PC-3 (cell line): ENCODE data around the gene CDC5L. TPM values are rescaled to one million over a fixed set of nuclear protein-coding genes. Genes with fewer than 3 reads are reported as not detected.

ENCODE experiments used
- ATAC-seq: fragments of 200-7000 bp; cut with Tn5 transposase; 2 replicates; pipeline ENCODE4 v1.9.1; 2020; ENCODE audit warnings: mild to moderate bottlenecking, moderate library complexity
- BruUV-seq: library from RNA; stranded (reverse); fragments of 400-500 nt; replicated peaks from 2 replicates; lab custom pipeline; 2021; lab: Mats Ljungman, UMichigan
- CTCF ChIA-PET: fragments of 300-600 bp; sonication (Branson Sonifier 250); formaldehyde crosslinking; loops from one replicate; lab custom pipeline; 2022; ENCODE audit warnings: antibody characterized with exemption; lab: Charles Lee
- POLR2A ChIA-PET: fragments of 300-600 bp; sonication (Branson Sonifier 250); formaldehyde crosslinking; loops from one replicate; lab custom pipeline; 2022; ENCODE audit warnings: antibody characterized with exemption; ENCODE audit not compliant: unreplicated experiment; lab: Charles Lee
- DNase-seq: peaks from one replicate; pipeline ENCODE4 v3.0.0-alpha.2; 2015
- H2AFZ ChIP-seq: fragments of 300-600 bp; sonication (generic); 2 replicates; pipeline ENCODE4 v1.6.0; 2016; ENCODE audit warnings: antibody characterized with exemption, low read length
- H3F3A ChIP-seq: fragments of 300-600 bp; sonication (generic); one replicate; pipeline ENCODE4 v1.6.0; 2017; ENCODE audit warnings: antibody characterized with exemption, low read length, control low read depth, mild to moderate bottlenecking; ENCODE audit not compliant: unreplicated experiment
- H3K27ac ChIP-seq: fragments of 300-600 bp; sonication (generic); 2 replicates; pipeline ENCODE4 v1.5.1; 2016; ENCODE audit warnings: mild to moderate bottlenecking, low read length
- H3K27me3 ChIP-seq: fragments of 300-600 bp; sonication (generic); 2 replicates; pipeline ENCODE4 v1.6.1; 2016; ENCODE audit warnings: low read length, mixed read lengths
- H3K36me3 ChIP-seq: fragments of 300-600 bp; sonication (generic); 2 replicates; pipeline ENCODE4 v1.6.1; 2016; ENCODE audit warnings: low read depth, mixed run types, low read length, mixed read lengths
- H3K4me1 ChIP-seq: fragments of 300-600 bp; sonication (generic); 2 replicates; pipeline ENCODE4 v1.5.1; 2016; ENCODE audit warnings: low read length; ENCODE audit not compliant: insufficient read depth
- H3K4me2 ChIP-seq: fragments of 300-600 bp; sonication (generic); 2 replicates; pipeline ENCODE4 v1.6.0; 2016; ENCODE audit warnings: low read length
- H3K4me3 ChIP-seq: fragments of 300-600 bp; sonication (generic); 2 replicates; pipeline ENCODE4 v1.5.1; 2016; ENCODE audit warnings: mild to moderate bottlenecking, low read length, mixed read lengths
- H3K79me2 ChIP-seq: fragments of 300-600 bp; sonication (generic); 2 replicates; pipeline ENCODE4 v1.6.1; 2017; ENCODE audit warnings: low read length, mixed read lengths
- H3K9ac ChIP-seq: fragments of 300-600 bp; sonication (generic); 2 replicates; pipeline ENCODE4 v1.6.0; 2016; ENCODE audit warnings: mild to moderate bottlenecking, low read length
- H3K9me2 ChIP-seq: fragments of 300-600 bp; sonication (generic); replicated peaks from 2 replicates; pipeline ENCODE4 v1.6.1; 2016; ENCODE audit warnings: mixed run types, low read length, mixed read lengths
- H3K9me3 ChIP-seq: fragments of 300-600 bp; sonication (generic); 2 replicates; pipeline ENCODE4 v1.6.1; 2016; ENCODE audit warnings: low read length, mixed read lengths
- H4K20me1 ChIP-seq: fragments of 300-600 bp; sonication (generic); 2 replicates; pipeline ENCODE4 v1.6.1; 2016; ENCODE audit warnings: low read length, mixed read lengths
- CTCF ChIP-seq: fragments of 300-600 bp; sonication (generic); conservative IDR thresholded peaks from 2 replicates; pipeline ENCODE4 v1.5.1; 2017; ENCODE audit warnings: antibody characterized with exemption, low read depth, mild to moderate bottlenecking, low read length
- EZH2 ChIP-seq: fragments of 300-600 bp; sonication (generic); IDR thresholded peaks from one replicate; pipeline ENCODE4 v1.6.1; 2017; ENCODE audit warnings: antibody characterized with exemption, mild to moderate bottlenecking, low read length; ENCODE audit not compliant: unreplicated experiment
- EZH2phosphoT487 ChIP-seq: fragments of 300-600 bp; sonication (generic); IDR thresholded peaks from 2 replicates; pipeline ENCODE4 v1.6.1; 2018; ENCODE audit warnings: mild to moderate bottlenecking, antibody characterized with exemption, low read length, borderline replicate concordance
- intact Hi-C: fragments of 100-400 bp; cut with micrococcal nuclease; formaldehyde crosslinking; loops from 2 replicates; pipeline ENCODE4 v1.9.0; 2023
- total RNA-seq: library from RNA; depleted of rRNA; stranded (reverse); fragments of >200 nt; gene quantifications from 2 replicates; pipeline ENCODE4 v1.2.3, GENCODE V29; 2014

CDC5L gene
- total RNA-seq, 1 experiment from 2014 or later, result 23.0 TPM

GRCh38 chr6:44453146-44453545 is 65.6 kb downstream of the CDC5L start:
- ChIA-PET POLR2A (interaction anchor here (0.5 kb wide), 1 partner anchor 140 kb away, joined by 4 read pairs; no protein-coding TSS in a partner anchor), CTCF (interaction anchor here (0.6 to 0.7 kb wide), 2 partner anchors 186 to 196 kb away, joined by 3 read pairs; no protein-coding TSS in a partner anchor)
- H3K36me3 ChIP-seq, result peaks cover 4% of the 10 kb centered on the region; the same call in 1 of the 2 replicates
- DNase-seq (peak; percentile 52), ATAC-seq (peak; percentile 8; the same call in 1 of the 2 replicates)
- H3K9me2 ChIP-seq, result no peaks in the 10 kb centered on the region
- H3K9me3 ChIP-seq, result no peaks in the 10 kb centered on the region
- H3K27ac ChIP-seq, result peak overlapping the region; percentile 77
- no TSS peak for BruUV-seq
- H3K27me3 ChIP-seq, result no peaks in the 10 kb centered on the region
- H3K4me1 ChIP-seq, result peaks cover 52% of the 10 kb centered on the region
- no peak overlapping the region for H3K4me3 ChIP-seq
- H4K20me1 ChIP-seq, result no peaks in the 10 kb centered on the region
- H2AFZ ChIP-seq, result no peak overlapping the region
- no peaks in the 10 kb centered on the region for H3F3A ChIP-seq
- TF ChIP-seq CTCF, result no peak
- TF ChIP-seq EZH2, result no peak
- no peak for TF ChIP-seq EZH2phosphoT487
- intact Hi-C loops, result no loop called here
- H3K4me2 ChIP-seq, result peak overlapping the region; percentile 10; the same call in 1 of the 2 replicates
- no peaks in the 10 kb centered on the region for H3K79me2 ChIP-seq
- H3K9ac ChIP-seq, result no peak overlapping the region

- H3K27ac ChIP-seq, result peak overlapping the region; percentile 77
- no TSS peak for BruUV-seq
- no peak overlapping the region for H2AFZ ChIP-seq
- no peak overlapping the region for H3K9ac ChIP-seq
- no peaks in the 10 kb centered on the region for H4K20me1 ChIP-seq
- ChIA-PET CTCF (no interaction called here), POLR2A (interaction anchor here (0.7 kb wide), 1 partner anchor 29 kb away, joined by 3 read pairs; no protein-coding TSS in a partner anchor)
- H3K79me2 ChIP-seq, result no peaks in the 10 kb centered on the region
- no peaks in the 10 kb centered on the region for H3F3A ChIP-seq
- no peak for ATAC-seq
- H3K4me2 ChIP-seq, result peak overlapping the region; percentile 17
- no peaks in the 10 kb centered on the region for H3K36me3 ChIP-seq
- H3K4me1 ChIP-seq, result peaks cover 44% of the 10 kb centered on the region
- H3K9me2 ChIP-seq, result no peaks in the 10 kb centered on the region
- DNase-seq, result peak; percentile 46
- H3K4me3 ChIP-seq, result no peak overlapping the region
- TF ChIP-seq EZH2 (no peak), EZH2phosphoT487 (no peak), CTCF (no peak)
- no peaks in the 10 kb centered on the region for H3K9me3 ChIP-seq
- no peaks in the 10 kb centered on the region for H3K27me3 ChIP-seq
- intact Hi-C loops, result no loop called here
Measured at GRCh38 chr6:44454198-44454597, 66.7 kb downstream of the CDC5L start.
